Measurements from ENCODE around the gene FPGT. TPM values are rescaled to one million over a fixed set of nuclear protein-coding genes. Genes with fewer than 3 reads are reported as not detected.

FPGT gene
- 23.8 and 31.3 TPM in 2 replicates for total RNA-seq

GRCh38 chr1:74197657-74198552 lies at the start of gene FPGT, which contains the start of gene LRRIQ3:
FPGT (plus strand) TSS chr1:74198242; CDS start chr1:74198279, 37 bp downstream.
LRRIQ3 (minus strand) TSS chr1:74198176; CDS start chr1:74183684, 14,492 bp downstream.

GRCh38 chr1:74235153-74235552 lies 37.1 kb downstream of the FPGT start, which contains the start of gene TNNI3K:
TNNI3K (plus strand) TSS chr1:74235387; CDS start chr1:74235452, 65 bp downstream.

Other genes with a start within 250 kb of the FPGT start
- gene LRRIQ3, start 66 bp upstream of the FPGT start, total RNA-seq: 0.39 and 1.5 TPM in 2 replicates
- 0.91 and 1.6 TPM in 2 replicates for gene TNNI3K, start 37.1 kb downstream of the FPGT start, total RNA-seq